Omental fat pad (tissue), 4 donors: ENCODE measurements around the gene DOLPP1. TPM values are rescaled to one million over a fixed set of nuclear protein-coding genes. Genes with fewer than 3 reads are reported as not detected.
A peak's percentile ranks its signal among the peaks of the same experiment; 100 is the strongest.

Experiments
- ATAC-seq: fragments of 150-250 bp; one replicate; pipeline ENCODE4 v1.9.1; 2016; ENCODE audit warnings: mild to moderate bottlenecking, moderate library complexity; ENCODE audit not compliant: low FRiP score
- DNase-seq: peaks from one replicate; pipeline ENCODE4 v3.0.0-alpha.2; 2019; ENCODE audit warnings: low spot score
- total RNA-seq, 4 donors: library from RNA; depleted of rRNA; stranded (reverse); fragments of >200 nt; gene quantifications; one replicate each; pipeline ENCODE4 v1.1.0, GENCODE V29; 2016
- TF ChIP-seq, protein P1 (sequence below), 3 donors: fragments of 450-650 bp; IDR thresholded peaks; one replicate each; pipeline ENCODE4 v1.5.1; 2016 to 2017; ENCODE audit warnings: antibody characterized with exemption in 3 of 3, mild to moderate bottlenecking in 3 of 3, moderate library complexity in 2 of 3

Gene DOLPP1
- total RNA-seq, 4 donors from 2014 or later: 4.8 to 7.2 (median 6.6) TPM

DNA sequence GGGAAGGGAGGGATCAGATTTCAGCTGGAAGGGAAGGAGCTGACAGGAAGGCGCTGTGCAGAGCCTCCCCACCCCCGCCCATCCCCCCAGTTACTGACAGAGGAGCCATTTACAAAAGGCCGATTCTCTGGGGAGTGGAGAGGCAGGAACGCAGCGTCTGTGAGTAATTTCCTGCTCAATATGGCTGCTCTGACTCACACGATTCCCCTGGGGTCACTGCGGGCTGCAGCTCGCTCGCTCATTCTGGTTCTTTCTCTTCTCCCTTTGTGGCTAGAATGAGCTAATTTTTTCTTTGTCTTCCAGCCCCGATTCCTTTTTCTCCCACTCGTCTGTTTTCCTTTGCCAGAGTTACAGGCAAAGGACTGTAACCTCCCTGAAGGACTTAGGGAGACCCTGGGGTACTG, 59.1 kb downstream of the DOLPP1 start:
- DNase-seq (peak; percentile 70), ATAC-seq (peak; percentile 84)
- TF ChIP-seq, protein P1, sequence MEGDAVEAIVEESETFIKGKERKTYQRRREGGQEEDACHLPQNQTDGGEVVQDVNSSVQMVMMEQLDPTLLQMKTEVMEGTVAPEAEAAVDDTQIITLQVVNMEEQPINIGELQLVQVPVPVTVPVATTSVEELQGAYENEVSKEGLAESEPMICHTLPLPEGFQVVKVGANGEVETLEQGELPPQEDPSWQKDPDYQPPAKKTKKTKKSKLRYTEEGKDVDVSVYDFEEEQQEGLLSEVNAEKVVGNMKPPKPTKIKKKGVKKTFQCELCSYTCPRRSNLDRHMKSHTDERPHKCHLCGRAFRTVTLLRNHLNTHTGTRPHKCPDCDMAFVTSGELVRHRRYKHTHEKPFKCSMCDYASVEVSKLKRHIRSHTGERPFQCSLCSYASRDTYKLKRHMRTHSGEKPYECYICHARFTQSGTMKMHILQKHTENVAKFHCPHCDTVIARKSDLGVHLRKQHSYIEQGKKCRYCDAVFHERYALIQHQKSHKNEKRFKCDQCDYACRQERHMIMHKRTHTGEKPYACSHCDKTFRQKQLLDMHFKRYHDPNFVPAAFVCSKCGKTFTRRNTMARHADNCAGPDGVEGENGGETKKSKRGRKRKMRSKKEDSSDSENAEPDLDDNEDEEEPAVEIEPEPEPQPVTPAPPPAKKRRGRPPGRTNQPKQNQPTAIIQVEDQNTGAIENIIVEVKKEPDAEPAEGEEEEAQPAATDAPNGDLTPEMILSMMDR (IDR thresholded peaks at IDR 0.05): no peak

Other genes with a start within 250 kb of the DOLPP1 start
- gene KYAT1, start 199.2 kb upstream of the DOLPP1 start, total RNA-seq: 1 to 10 TPM; 2.9 to 9.3 (median 4.1) TPM
- gene LRRC8A, start 199.0 kb upstream of the DOLPP1 start, total RNA-seq: 10 to 100 TPM; 37.8 to 67.1 (median 47.8) TPM
- gene PHYHD1, start 160.1 kb upstream of the DOLPP1 start, total RNA-seq: 10 to 100 TPM; 14.4 to 43.8 (median 32.4) TPM
- gene DOLK, start 133.5 kb upstream of the DOLPP1 start, total RNA-seq: 10 to 100 TPM; 13.3 to 23.2 (median 17.7) TPM
- gene NUP188, start 133.4 kb upstream of the DOLPP1 start, total RNA-seq: 10 to 100 TPM; 27.2 to 70.6 (median 38.3) TPM
- gene SH3GLB2, start 52.8 kb upstream of the DOLPP1 start, total RNA-seq: 10 to 100 TPM; 55.5 to 75.5 (median 65.1) TPM
- 10 to 100 TPM; 19.4 to 38.5 (median 20.9) TPM for gene MIGA2, start 44.5 kb upstream of the DOLPP1 start, total RNA-seq
- gene CRAT, start 29.7 kb downstream of the DOLPP1 start, total RNA-seq: 100 to 1,000 TPM in 1 of 4 donors, 10 to 100 TPM in 3; 47.3 to 107 (median 59.5) TPM
- 10 to 100 TPM; 37.2 to 49.5 (median 41.8) TPM for gene PTPA, start 30.3 kb downstream of the DOLPP1 start, total RNA-seq
- 10 to 100 TPM in 3 of 4 donors, 1 to 10 TPM in 1; 9.0 to 23.9 (median 20.2) TPM for gene IER5L, start 97.2 kb downstream of the DOLPP1 start, total RNA-seq